Esophagus squamous epithelium (tissue), 4 donors: ENCODE data around the gene SLC4A3.

Experiments used
- POLR2A ChIP-seq, 4 donors: fragments of 450-650 bp; IDR thresholded peaks; one replicate each; pipeline ENCODE4 v1.6.1; 2017; ENCODE audit warnings: antibody characterized with exemption in 4 of 4, mild to moderate bottlenecking in 4 of 4, moderate library complexity in 3 of 4
- TF ChIP-seq, protein P1 (sequence below), 6 experiments: fragments of 450-650 bp in 4 of 6; fragments of 200-600 bp in 2 of 6; sonication (generic) in 2 of 6; IDR thresholded peaks; one replicate each; pipeline ENCODE4 v1.5.1; 2016 to 2019; ENCODE audit warnings: antibody characterized with exemption in 6 of 6, mild to moderate bottlenecking in 4 of 6, moderate library complexity in 4 of 6

DNA sequence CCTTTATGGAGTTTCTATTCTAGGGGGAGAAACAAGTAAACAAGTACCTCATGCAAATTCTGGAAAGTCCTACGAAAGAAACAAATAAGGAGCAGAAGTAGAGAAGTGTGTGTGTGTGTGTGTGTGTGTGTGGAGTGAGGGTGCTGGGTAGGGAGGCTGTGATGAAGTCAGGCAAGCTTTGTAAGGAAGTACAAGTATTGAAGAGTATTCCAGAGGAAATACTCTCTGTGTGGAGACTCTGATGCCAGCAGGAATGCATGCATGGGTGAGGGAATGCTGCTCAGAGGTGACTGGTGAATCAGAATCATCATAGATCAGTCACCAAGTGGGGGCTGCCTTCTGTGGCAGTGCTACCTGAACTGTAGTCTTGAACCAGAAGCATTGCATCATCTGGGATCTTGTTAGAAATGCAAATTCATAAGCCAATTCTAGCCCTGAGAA, 34.5 kb downstream of the SLC4A3 start:
- TF ChIP-seq, protein P1, sequence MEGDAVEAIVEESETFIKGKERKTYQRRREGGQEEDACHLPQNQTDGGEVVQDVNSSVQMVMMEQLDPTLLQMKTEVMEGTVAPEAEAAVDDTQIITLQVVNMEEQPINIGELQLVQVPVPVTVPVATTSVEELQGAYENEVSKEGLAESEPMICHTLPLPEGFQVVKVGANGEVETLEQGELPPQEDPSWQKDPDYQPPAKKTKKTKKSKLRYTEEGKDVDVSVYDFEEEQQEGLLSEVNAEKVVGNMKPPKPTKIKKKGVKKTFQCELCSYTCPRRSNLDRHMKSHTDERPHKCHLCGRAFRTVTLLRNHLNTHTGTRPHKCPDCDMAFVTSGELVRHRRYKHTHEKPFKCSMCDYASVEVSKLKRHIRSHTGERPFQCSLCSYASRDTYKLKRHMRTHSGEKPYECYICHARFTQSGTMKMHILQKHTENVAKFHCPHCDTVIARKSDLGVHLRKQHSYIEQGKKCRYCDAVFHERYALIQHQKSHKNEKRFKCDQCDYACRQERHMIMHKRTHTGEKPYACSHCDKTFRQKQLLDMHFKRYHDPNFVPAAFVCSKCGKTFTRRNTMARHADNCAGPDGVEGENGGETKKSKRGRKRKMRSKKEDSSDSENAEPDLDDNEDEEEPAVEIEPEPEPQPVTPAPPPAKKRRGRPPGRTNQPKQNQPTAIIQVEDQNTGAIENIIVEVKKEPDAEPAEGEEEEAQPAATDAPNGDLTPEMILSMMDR (IDR thresholded peaks at IDR 0.05), result no peak
- TF ChIP-seq POLR2A (IDR thresholded peaks at IDR 0.05), result no peak
